ENCODE measurements around the gene IGF1R. TPM values are rescaled to one million over a fixed set of nuclear protein-coding genes. Genes with fewer than 3 reads are reported as not detected.

IGF1R gene
- total and polyA plus RNA-seq, 2 experiments from 2014 or later = 10.8 to 42.9 TPM

GRCh38 chr15:98923171-98923570, 274.8 kb downstream of the IGF1R start:
- no peak overlapping the region for H3K4me2 ChIP-seq
- H3K9me3 ChIP-seq (ENCODE audit: low read depth) = no peaks in the 10 kb centered on the region
- TF ChIP-seq EZH2 (IDR thresholded peaks at IDR 0.05; ENCODE audit: borderline replicate concordance) = no peak
- TF ChIP-seq EZH2phosphoT487 (IDR thresholded peaks at IDR 0.05; ENCODE audit: low read depth, severe bottlenecking, unreplicated experiment) = no peak
- TF ChIP-seq, protein P1, sequence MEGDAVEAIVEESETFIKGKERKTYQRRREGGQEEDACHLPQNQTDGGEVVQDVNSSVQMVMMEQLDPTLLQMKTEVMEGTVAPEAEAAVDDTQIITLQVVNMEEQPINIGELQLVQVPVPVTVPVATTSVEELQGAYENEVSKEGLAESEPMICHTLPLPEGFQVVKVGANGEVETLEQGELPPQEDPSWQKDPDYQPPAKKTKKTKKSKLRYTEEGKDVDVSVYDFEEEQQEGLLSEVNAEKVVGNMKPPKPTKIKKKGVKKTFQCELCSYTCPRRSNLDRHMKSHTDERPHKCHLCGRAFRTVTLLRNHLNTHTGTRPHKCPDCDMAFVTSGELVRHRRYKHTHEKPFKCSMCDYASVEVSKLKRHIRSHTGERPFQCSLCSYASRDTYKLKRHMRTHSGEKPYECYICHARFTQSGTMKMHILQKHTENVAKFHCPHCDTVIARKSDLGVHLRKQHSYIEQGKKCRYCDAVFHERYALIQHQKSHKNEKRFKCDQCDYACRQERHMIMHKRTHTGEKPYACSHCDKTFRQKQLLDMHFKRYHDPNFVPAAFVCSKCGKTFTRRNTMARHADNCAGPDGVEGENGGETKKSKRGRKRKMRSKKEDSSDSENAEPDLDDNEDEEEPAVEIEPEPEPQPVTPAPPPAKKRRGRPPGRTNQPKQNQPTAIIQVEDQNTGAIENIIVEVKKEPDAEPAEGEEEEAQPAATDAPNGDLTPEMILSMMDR (IDR thresholded peaks at IDR 0.05; ENCODE audit: poor library complexity) = no peak
- 87% methylated on average over 12 of the region's 12 CpGs for WGBS (ENCODE audit: low lambda C conversion rate, missing lambda C conversion rate)
- no peaks in the 10 kb centered on the region for H3K79me2 ChIP-seq
- no peaks in the 10 kb centered on the region for H3K36me3 ChIP-seq (replicated peaks; ENCODE audit: insufficient read depth, low read depth)
- no peaks in the 10 kb centered on the region for H3K27me3 ChIP-seq
- DNase-seq (ENCODE audit: low spot score) = no peak
- H3K9me2 ChIP-seq (replicated peaks; ENCODE audit: insufficient read depth) = no peaks in the 10 kb centered on the region
- H3K4me1 ChIP-seq (ENCODE audit: insufficient read depth) = peaks cover 5% of the 10 kb centered on the region
- H3K4me3 ChIP-seq = no peak overlapping the region
- H2AFZ ChIP-seq = no peak overlapping the region
- no peak overlapping the region for H3K27ac ChIP-seq
- H4K20me1 ChIP-seq (ENCODE audit: insufficient read depth, poor library complexity, severe bottlenecking) = no peaks in the 10 kb centered on the region

- Histone ChIP-seq H3K4me3 (no peak overlapping the region), H3K36me3 (replicated peaks; ENCODE audit: insufficient read depth, low read depth) (no peaks in the 10 kb centered on the region), H3K9me2 (replicated peaks; ENCODE audit: insufficient read depth) (no peaks in the 10 kb centered on the region), H4K20me1 (ENCODE audit: insufficient read depth, poor library complexity, severe bottlenecking) (no peaks in the 10 kb centered on the region), H3K79me2 (no peaks in the 10 kb centered on the region), H2AFZ (no peak overlapping the region), H3K9me3 (ENCODE audit: low read depth) (no peaks in the 10 kb centered on the region), H3K4me2 (no peak overlapping the region), H3K4me1 (ENCODE audit: insufficient read depth) (peaks cover 5% of the 10 kb centered on the region), H3K27ac (no peak overlapping the region), H3K27me3 (no peaks in the 10 kb centered on the region)
- no peak for DNase-seq (ENCODE audit: low spot score)
- no peak for TF ChIP-seq EZH2 (IDR thresholded peaks at IDR 0.05; ENCODE audit: borderline replicate concordance)
- TF ChIP-seq, protein P1 (IDR thresholded peaks at IDR 0.05; ENCODE audit: poor library complexity) = no peak
- no peak for TF ChIP-seq EZH2phosphoT487 (IDR thresholded peaks at IDR 0.05; ENCODE audit: low read depth, severe bottlenecking, unreplicated experiment)
- WGBS (ENCODE audit: low lambda C conversion rate, missing lambda C conversion rate) = 95% methylated on average over 10 of the region's 10 CpGs
These were observed 275.2 kb downstream of the IGF1R start for GRCh38 chr15:98923579-98923978.

- Histone ChIP-seq H3K9me2 (replicated peaks; ENCODE audit: insufficient read depth) (no peaks in the 10 kb centered on the region), H3K4me3 (no peak overlapping the region), H4K20me1 (ENCODE audit: insufficient read depth, poor library complexity, severe bottlenecking) (no peaks in the 10 kb centered on the region), H3K79me2 (no peaks in the 10 kb centered on the region), H3K36me3 (replicated peaks; ENCODE audit: insufficient read depth, low read depth) (no peaks in the 10 kb centered on the region), H3K4me2 (no peak overlapping the region), H3K27ac (no peak overlapping the region), H3K9me3 (ENCODE audit: low read depth) (no peaks in the 10 kb centered on the region), H3K4me1 (ENCODE audit: insufficient read depth) (peaks cover 5% of the 10 kb centered on the region), H3K27me3 (no peaks in the 10 kb centered on the region), H2AFZ (no peak overlapping the region)
- TF ChIP-seq EZH2phosphoT487 (IDR thresholded peaks at IDR 0.05; ENCODE audit: low read depth, severe bottlenecking, unreplicated experiment) = no peak
- TF ChIP-seq EZH2 (IDR thresholded peaks at IDR 0.05; ENCODE audit: borderline replicate concordance) = no peak
- TF ChIP-seq, protein P1 (IDR thresholded peaks at IDR 0.05; ENCODE audit: poor library complexity) = no peak
- no peak for DNase-seq (ENCODE audit: low spot score)
- WGBS (ENCODE audit: low lambda C conversion rate, missing lambda C conversion rate) = 81% methylated on average over 11 of the region's 11 CpGs
These were observed 276.2 kb downstream of the IGF1R start for GRCh38 chr15:98924401-98925049.
